HepG2 (cell line): Measurements from ENCODE around the gene TWNK. TPM values are rescaled to one million over a fixed set of nuclear protein-coding genes. Genes with fewer than 3 reads are reported as not detected.
A peak's percentile ranks its signal among the peaks of the same experiment; 100 is the strongest.

ENCODE experiments used
- EP300 ChIP-seq, 3 experiments: sonication (generic) in 1 of 3; formaldehyde crosslinking in 1 of 3; IDR thresholded peaks; 2 replicates each; pipeline versions ENCODE4 v1.5.1 to v1.6.1; 2011 to 2020; ENCODE audit warnings: low read depth in 2 of 3, low read length in 2 of 3, borderline replicate concordance in 1 of 3, improper control_type of control experiment in 1 of 3, mild to moderate bottlenecking in 1 of 3, missing genetic modification reagents in 1 of 3, moderate library complexity in 1 of 3
- HNF1A ChIP-seq, 2 experiments: sonication (generic) in 1 of 2; formaldehyde crosslinking in 1 of 2; IDR thresholded peaks; 2 replicates each; pipeline versions ENCODE4 v1.4.0 to v1.6.1; 2016 to 2020; ENCODE audit warnings: borderline replicate concordance in 1 of 2, low read depth in 1 of 2, mild to moderate bottlenecking in 1 of 2, missing genetic modification reagents in 1 of 2
- JUNB ChIP-seq: sonication (generic); formaldehyde crosslinking; IDR thresholded peaks from 2 replicates; pipeline ENCODE4 v1.8.0; 2022; ENCODE audit warnings: missing genetic modification reagents, mild to moderate bottlenecking, borderline replicate concordance
- MZF1 ChIP-seq: sonication (generic); formaldehyde crosslinking; IDR thresholded peaks from 2 replicates; pipeline ENCODE4 v1.8.1; 2023; ENCODE audit warnings: mild to moderate bottlenecking, missing genetic modification reagents, borderline replicate concordance
- REL ChIP-seq: sonication (generic); formaldehyde crosslinking; conservative IDR thresholded peaks from 2 replicates; pipeline ENCODE4 v1.8.0; 2022; ENCODE audit warnings: mild to moderate bottlenecking, missing genetic modification reagents, moderate library complexity
- SOX13 ChIP-seq, 3 experiments: fragments of 450-650 bp in 1 of 3; sonication (generic) in 1 of 3; formaldehyde crosslinking in 1 of 3; IDR thresholded peaks in 2 of 3; conservative IDR thresholded peaks in 1 of 3; 2 replicates each; pipeline versions ENCODE4 v1.5.0 to v1.6.1; 2016 to 2020; ENCODE audit warnings: antibody characterized with exemption in 1 of 3, mild to moderate bottlenecking in 1 of 3, missing compliant biosample characterization in 1 of 3, missing genetic modification reagents in 1 of 3, moderate library complexity in 1 of 3
- SOX6 ChIP-seq, 2 experiments: fragments of 450-650 bp in 1 of 2; sonication (generic) in 1 of 2; formaldehyde crosslinking in 1 of 2; IDR thresholded peaks; 2 replicates each; pipeline versions ENCODE4 v1.4.0 to v1.6.1; 2017 to 2020; ENCODE audit warnings: antibody characterized with exemption in 1 of 2, mild to moderate bottlenecking in 1 of 2, missing genetic modification reagents in 1 of 2
- TCF7 ChIP-seq: sonication (generic); IDR thresholded peaks from 2 replicates; pipeline ENCODE4 v1.6.1; 2016; ENCODE audit warnings: antibody characterized with exemption, low read depth
- ZFP37 ChIP-seq: sonication (generic); formaldehyde crosslinking; IDR thresholded peaks from 2 replicates; pipeline ENCODE4 v1.4.0; 2020; ENCODE audit warnings: missing genetic modification reagents, borderline replicate concordance
- ZFP82 ChIP-seq: sonication (generic); formaldehyde crosslinking; IDR thresholded peaks from 2 replicates; pipeline ENCODE4 v1.5.1; 2020; ENCODE audit warnings: mild to moderate bottlenecking, missing genetic modification reagents, borderline replicate concordance
- ZNF24 ChIP-seq: fragments of 450-650 bp; IDR thresholded peaks from 2 replicates; pipeline ENCODE4 v1.6.1; 2017; ENCODE audit warnings: antibody characterized with exemption, mild to moderate bottlenecking
- ZNF430 ChIP-seq: sonication (generic); formaldehyde crosslinking; IDR thresholded peaks from 2 replicates; pipeline ENCODE4 v1.9.0; 2021; ENCODE audit warnings: mild to moderate bottlenecking, missing genetic modification reagents
- ZNF616 ChIP-seq: sonication (generic); formaldehyde crosslinking; IDR thresholded peaks from 2 replicates; pipeline ENCODE4 v1.5.0; 2020; ENCODE audit warnings: low read depth, mild to moderate bottlenecking, missing genetic modification reagents
- ZNF746 ChIP-seq: sonication (generic); formaldehyde crosslinking; IDR thresholded peaks from 2 replicates; pipeline ENCODE4 v1.8.0; 2022; ENCODE audit warnings: mild to moderate bottlenecking, missing genetic modification reagents
- ZSCAN29 ChIP-seq: sonication (generic); formaldehyde crosslinking; conservative IDR thresholded peaks from 2 replicates; pipeline ENCODE4 v1.4.0; 2020; ENCODE audit warnings: mild to moderate bottlenecking, missing genetic modification reagents
- polyA plus RNA-seq, 8 experiments: library from polyadenylated mRNA; depleted of rRNA in 3 of 8; stranded (reverse) in 7 of 8; unstranded in 1 of 8; fragments of >200 nt; fragmentation: Illumina TruSeq in 4 of 8; extraction: Trizol in 4 of 8; gene quantifications; 2 replicates each; pipeline versions ENCODE4 v1.2.1 to v1.2.3, GENCODE V29; 2011 to 2016; ENCODE audit warnings: low read depth in 4 of 8, missing spikeins in 1 of 8, mixed read lengths in 1 of 8; ENCODE audit not compliant: insufficient read depth in 1 of 8
- total RNA-seq, 5 experiments: library from RNA; depleted of rRNA; stranded (reverse); fragments of >200 nt; fragmentation: Illumina TruSeq; extraction: Trizol; gene quantifications; 2 replicates each; pipeline ENCODE4 v1.2.3, GENCODE V29; 2016; ENCODE audit warnings: low read depth in 1 of 5
- TF ChIP-seq, protein P1 (sequence below): sonication (generic); formaldehyde crosslinking; IDR thresholded peaks from 2 replicates; pipeline ENCODE4 v1.8.1; 2023; ENCODE audit warnings: mild to moderate bottlenecking, missing genetic modification reagents
- TF ChIP-seq, protein P2 (sequence below): IDR thresholded peaks from 2 replicates; pipeline ENCODE4 v1.6.1; 2016; ENCODE audit warnings: low read depth, control low read depth
- TF ChIP-seq, protein P3 (sequence below): sonication (generic); formaldehyde crosslinking; IDR thresholded peaks from 2 replicates; pipeline ENCODE4 v1.4.0; 2020; ENCODE audit warnings: missing genetic modification reagents

The TWNK gene
- total and polyA plus RNA-seq, 2 of the 13 experiments (the other 11 are each of a cell fraction or from before 2014, with no cell fraction given) = 10.7 to 16.5 TPM

DNA sequence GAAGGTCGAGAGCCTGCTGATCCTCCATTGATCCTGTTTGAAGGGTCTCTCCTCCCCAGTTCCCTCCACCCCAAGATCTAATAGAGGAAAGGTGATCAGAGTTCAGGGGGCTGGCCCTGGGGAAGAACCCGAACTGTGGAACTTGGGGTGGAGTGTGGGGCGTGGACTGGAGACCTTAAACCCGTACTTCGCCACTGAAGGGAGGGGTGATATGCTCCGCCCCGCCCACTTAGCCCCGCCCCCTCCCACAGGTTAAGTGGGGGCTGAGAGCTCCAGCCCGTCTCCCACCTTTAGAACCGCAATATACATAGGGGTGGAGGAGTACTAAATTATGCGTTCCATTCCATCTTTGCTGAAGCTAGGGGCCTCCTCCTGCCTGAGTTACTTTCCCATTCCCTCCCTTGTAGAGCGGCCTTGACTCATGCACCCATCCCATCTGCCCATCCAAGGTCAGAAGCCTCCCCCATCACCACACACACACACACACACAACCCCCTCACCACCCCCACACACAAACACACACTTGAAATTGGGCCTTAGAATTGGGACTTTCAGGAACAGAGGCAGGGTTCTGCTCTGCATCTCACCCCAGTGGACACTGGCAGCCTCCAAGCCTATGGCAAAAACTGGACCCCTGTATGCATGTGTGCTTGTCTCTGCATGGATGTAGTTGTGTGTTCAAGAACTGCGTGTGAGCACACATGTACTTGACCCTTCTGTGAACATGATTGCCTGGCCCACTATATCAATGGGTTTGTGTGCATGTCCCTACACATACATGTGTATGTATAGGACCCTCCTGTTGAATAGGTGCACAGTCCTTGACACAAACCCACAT, 17.0 kb upstream of the TWNK start (continued):
- no peak for TF ChIP-seq MZF1 (CRISPR knock-in tag)
- peak; percentile 44 for TF ChIP-seq HNF1A (IDR thresholded peaks at IDR 0.05; ENCODE audit: low read depth)
- 0 out of 2 replicates have a peak, but pooled peaks have one; percentile 74 for TF ChIP-seq HNF1A (CRISPR knock-in tag; IDR thresholded peaks at IDR 0.05; ENCODE audit: borderline replicate concordance)
- TF ChIP-seq ZSCAN29 (CRISPR knock-in tag) = no peak
- peak; percentile 28; the same call in 1 of the 2 replicates for TF ChIP-seq TCF7
- peak in 1 of 2 experiments; percentile 51; a peak in 1 of 4 replicates for TF ChIP-seq EP300 (IDR thresholded peaks at IDR 0.05; ENCODE audit: low read depth in 2 of 2, low read length in 2 of 2)
- peak; percentile 48; the same call in 1 of the 2 replicates for TF ChIP-seq EP300 (CRISPR knock-in tag; IDR thresholded peaks at IDR 0.05; ENCODE audit: borderline replicate concordance)
- no peak for TF ChIP-seq ZFP82 (CRISPR knock-in tag)
- TF ChIP-seq SOX6 (IDR thresholded peaks at IDR 0.05) = no peak
- 0 out of 2 replicates have a peak, but pooled peaks have one; percentile 33 for TF ChIP-seq SOX6 (CRISPR knock-in tag; IDR thresholded peaks at IDR 0.05)
- TF ChIP-seq ZNF616 (CRISPR knock-in tag) = 0 out of 2 replicates have a peak, but pooled peaks have one; percentile 23
- TF ChIP-seq JUNB = no peak
- TF ChIP-seq ZNF430 (CRISPR knock-in tag) = no peak; the same call in 1 of the 2 replicates
- no peak; the same call in 1 of the 2 replicates for TF ChIP-seq REL (CRISPR knock-in tag)
- no peak for TF ChIP-seq ZFP37 (CRISPR knock-in tag)
- TF ChIP-seq, protein P1, sequence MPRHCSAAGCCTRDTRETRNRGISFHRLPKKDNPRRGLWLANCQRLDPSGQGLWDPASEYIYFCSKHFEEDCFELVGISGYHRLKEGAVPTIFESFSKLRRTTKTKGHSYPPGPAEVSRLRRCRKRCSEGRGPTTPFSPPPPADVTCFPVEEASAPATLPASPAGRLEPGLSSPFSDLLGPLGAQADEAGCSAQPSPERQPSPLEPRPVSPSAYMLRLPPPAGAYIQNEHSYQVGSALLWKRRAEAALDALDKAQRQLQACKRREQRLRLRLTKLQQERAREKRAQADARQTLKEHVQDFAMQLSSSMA = peak; percentile 62
- TF ChIP-seq SOX13 (IDR thresholded peaks at IDR 0.05) = no peak
- TF ChIP-seq SOX13 (CRISPR knock-in tag; conservative IDR thresholded peaks at IDR 0.05 in 1 of 2, IDR thresholded peaks at IDR 0.05 in 1 of 2) = peak in 1 of 2 experiments; percentile 25; a peak in 1 of 4 replicates
- TF ChIP-seq, protein P2, sequence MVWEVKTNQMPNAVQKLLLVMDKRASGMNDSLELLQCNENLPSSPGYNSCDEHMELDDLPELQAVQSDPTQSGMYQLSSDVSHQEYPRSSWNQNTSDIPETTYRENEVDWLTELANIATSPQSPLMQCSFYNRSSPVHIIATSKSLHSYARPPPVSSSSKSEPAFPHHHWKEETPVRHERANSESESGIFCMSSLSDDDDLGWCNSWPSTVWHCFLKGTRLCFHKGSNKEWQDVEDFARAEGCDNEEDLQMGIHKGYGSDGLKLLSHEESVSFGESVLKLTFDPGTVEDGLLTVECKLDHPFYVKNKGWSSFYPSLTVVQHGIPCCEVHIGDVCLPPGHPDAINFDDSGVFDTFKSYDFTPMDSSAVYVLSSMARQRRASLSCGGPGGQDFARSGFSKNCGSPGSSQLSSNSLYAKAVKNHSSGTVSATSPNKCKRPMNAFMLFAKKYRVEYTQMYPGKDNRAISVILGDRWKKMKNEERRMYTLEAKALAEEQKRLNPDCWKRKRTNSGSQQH (CRISPR knock-in tag) = no peak
- peak; percentile 61 for TF ChIP-seq ZNF746
- TF ChIP-seq, protein P3, sequence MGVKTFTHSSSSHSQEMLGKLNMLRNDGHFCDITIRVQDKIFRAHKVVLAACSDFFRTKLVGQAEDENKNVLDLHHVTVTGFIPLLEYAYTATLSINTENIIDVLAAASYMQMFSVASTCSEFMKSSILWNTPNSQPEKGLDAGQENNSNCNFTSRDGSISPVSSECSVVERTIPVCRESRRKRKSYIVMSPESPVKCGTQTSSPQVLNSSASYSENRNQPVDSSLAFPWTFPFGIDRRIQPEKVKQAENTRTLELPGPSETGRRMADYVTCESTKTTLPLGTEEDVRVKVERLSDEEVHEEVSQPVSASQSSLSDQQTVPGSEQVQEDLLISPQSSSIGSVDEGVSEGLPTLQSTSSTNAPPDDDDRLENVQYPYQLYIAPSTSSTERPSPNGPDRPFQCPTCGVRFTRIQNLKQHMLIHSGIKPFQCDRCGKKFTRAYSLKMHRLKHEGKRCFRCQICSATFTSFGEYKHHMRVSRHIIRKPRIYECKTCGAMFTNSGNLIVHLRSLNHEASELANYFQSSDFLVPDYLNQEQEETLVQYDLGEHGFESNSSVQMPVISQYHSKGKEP (CRISPR knock-in tag) = no peak
- TF ChIP-seq ZNF24 = no peak
